KMS-11 (cell line): ENCODE data around the gene HSPA4.
A peak's percentile ranks its signal among the peaks of the same experiment; 100 is the strongest.

ENCODE experiments used
- H2AFZ ChIP-seq: fragments of 200-600 bp; sonication (generic); 2 replicates; pipeline ENCODE4 v1.6.1; 2016; ENCODE audit warnings: antibody characterized with exemption, mixed run types, low read depth
- H3K27ac ChIP-seq: fragments of 200-600 bp; sonication (generic); 2 replicates; pipeline ENCODE4 v1.6.1; 2016; ENCODE audit warnings: mild to moderate bottlenecking, mixed run types
- H3K27me3 ChIP-seq: fragments of 200-600 bp; sonication (generic); 2 replicates; pipeline ENCODE4 v1.6.1; 2017; ENCODE audit warnings: mild to moderate bottlenecking, low read depth, mixed run types, moderate library complexity; ENCODE audit not compliant: insufficient read depth
- H3K36me3 ChIP-seq: fragments of 200-600 bp; sonication (generic); 2 replicates; pipeline ENCODE4 v1.6.1; 2017; ENCODE audit warnings: mild to moderate bottlenecking, mixed run types; ENCODE audit not compliant: insufficient read depth
- H3K4me1 ChIP-seq: fragments of 200-600 bp; sonication (generic); 2 replicates; pipeline ENCODE4 v1.6.1; 2016; ENCODE audit warnings: mild to moderate bottlenecking, low read depth, mixed run types; ENCODE audit not compliant: poor library complexity, severe bottlenecking
- H3K4me2 ChIP-seq: fragments of 200-600 bp; sonication (generic); 2 replicates; pipeline ENCODE4 v1.7.0; 2016; ENCODE audit warnings: mild to moderate bottlenecking, mixed run types
- H3K4me3 ChIP-seq: fragments of 200-600 bp; sonication (generic); IDR thresholded peaks from 2 replicates; pipeline ENCODE4 v1.6.1; 2017; ENCODE audit warnings: low read depth, low read length, mixed read lengths; ENCODE audit not compliant: insufficient read depth
- H3K79me2 ChIP-seq: fragments of 200-600 bp; sonication (generic); 2 replicates; pipeline ENCODE4 v1.6.1; 2016; ENCODE audit warnings: low read depth, mixed run types; ENCODE audit not compliant: insufficient read depth
- H3K9ac ChIP-seq: fragments of 200-600 bp; sonication (generic); 2 replicates; pipeline ENCODE4 v1.6.1; 2016; ENCODE audit warnings: mild to moderate bottlenecking, mixed run types
- H4K20me1 ChIP-seq: fragments of 200-600 bp; sonication (generic); 2 replicates; pipeline ENCODE4 v1.6.1; 2016; ENCODE audit warnings: mild to moderate bottlenecking, mixed run types; ENCODE audit not compliant: insufficient read depth
- CTCF ChIP-seq: fragments of 200-600 bp; sonication (generic); conservative IDR thresholded peaks from 2 replicates; pipeline ENCODE4 v1.6.1; 2017; ENCODE audit warnings: low read depth, mild to moderate bottlenecking, antibody characterized with exemption, low read length, moderate library complexity, mixed read lengths

Gene HSPA4

DNA sequence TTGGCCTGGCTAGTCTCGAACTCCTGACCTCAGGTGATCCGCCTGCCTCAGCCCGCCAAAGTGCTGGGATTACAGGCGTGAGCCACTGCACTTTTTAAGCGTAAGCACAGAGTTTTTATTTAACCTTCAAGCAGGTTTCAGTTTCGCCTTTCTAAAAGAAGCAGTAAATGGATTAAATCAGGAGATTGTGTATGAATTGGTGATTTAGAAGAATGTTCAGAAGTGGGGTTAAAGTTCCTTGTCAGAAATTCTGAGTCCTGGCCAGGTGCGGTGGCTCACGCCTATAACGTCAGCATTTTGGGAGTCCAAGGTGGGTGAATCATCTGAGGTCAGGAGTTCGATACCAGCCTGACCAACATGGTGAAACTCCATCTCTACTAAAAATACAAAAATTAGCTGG is 12.2 kb downstream of the HSPA4 start:
- Histone ChIP-seq H3K27ac (peak overlapping the region; percentile 86), H3K36me3 (no peaks in the 10 kb centered on the region), H4K20me1 (no peaks in the 10 kb centered on the region)

DNA sequence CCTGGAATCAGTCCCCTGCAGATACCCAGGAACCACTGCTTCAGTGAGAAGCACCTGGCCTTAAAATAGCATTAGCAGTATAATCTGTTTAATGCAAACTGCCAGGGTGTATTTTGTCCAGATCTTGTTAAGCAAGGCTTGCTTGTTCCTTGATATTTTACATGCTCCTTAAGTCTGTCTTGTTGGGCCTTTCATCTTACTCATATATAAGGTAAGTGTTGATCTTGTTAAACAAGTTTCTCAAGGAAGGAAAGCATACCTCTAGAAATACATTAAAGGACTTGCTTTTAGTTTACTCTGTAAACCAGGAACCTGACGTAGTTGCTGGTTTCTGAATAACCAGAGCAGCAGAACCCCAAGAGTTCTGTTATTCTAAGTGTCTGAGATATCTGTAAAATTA is 13.7 kb downstream of the HSPA4 start:
- no peak for TF ChIP-seq CTCF
- H3K79me2 ChIP-seq = peaks cover 76% of the 10 kb centered on the region
- H3K27me3 ChIP-seq = no peaks in the 10 kb centered on the region
- H3K9ac ChIP-seq = no peak overlapping the region
- H3K36me3 ChIP-seq = no peaks in the 10 kb centered on the region; the same call in 1 of the 2 replicates
- H2AFZ ChIP-seq = no peak overlapping the region
- no peak overlapping the region for H3K4me3 ChIP-seq
- no peaks in the 10 kb centered on the region for H4K20me1 ChIP-seq
- H3K4me1 ChIP-seq = peaks cover 68% of the 10 kb centered on the region
- H3K4me2 ChIP-seq = peak overlapping the region; percentile 75; the same call in 1 of the 2 replicates
- peak overlapping the region; percentile 86; the same call in 1 of the 2 replicates for H3K27ac ChIP-seq

More for the DNA sequence above, 12.2 kb downstream of the HSPA4 start:
- peaks cover 90% of the 10 kb centered on the region for H3K79me2 ChIP-seq
- no peak overlapping the region for H2AFZ ChIP-seq
- TF ChIP-seq CTCF = no peak
- H3K4me1 ChIP-seq = peaks cover 73% of the 10 kb centered on the region
- H3K27me3 ChIP-seq = no peaks in the 10 kb centered on the region
- no peak overlapping the region for H3K4me3 ChIP-seq
- peak overlapping the region; percentile 75; the same call in 1 of the 2 replicates for H3K4me2 ChIP-seq
- peak overlapping the region; percentile 22; the same call in 1 of the 2 replicates for H3K9ac ChIP-seq

DNA sequence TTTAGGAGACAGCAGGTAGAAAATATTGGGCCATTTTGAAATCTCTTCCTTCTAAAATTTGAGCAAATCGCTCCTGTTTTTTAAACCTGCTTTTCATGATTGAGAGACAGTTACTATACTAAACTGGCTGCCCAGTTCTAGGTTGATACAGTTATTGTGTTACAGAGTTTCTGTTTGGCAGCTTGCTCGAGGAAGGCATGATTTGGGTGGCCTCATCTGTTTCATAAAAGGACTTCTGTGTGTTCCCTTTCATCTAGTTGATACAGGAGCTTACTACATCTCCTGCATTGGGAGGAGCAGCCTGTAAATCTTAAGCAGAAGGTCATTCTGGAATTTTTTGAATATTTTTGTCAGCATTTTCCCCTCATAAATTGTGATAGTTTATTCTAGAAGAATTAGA is 14.2 kb downstream of the HSPA4 start:
- H3K9ac ChIP-seq = no peak overlapping the region
- H3K79me2 ChIP-seq = peaks cover 70% of the 10 kb centered on the region
- H3K4me2 ChIP-seq = no peak overlapping the region; the same call in 1 of the 2 replicates
- peak overlapping the region; percentile 86; the same call in 1 of the 2 replicates for H3K27ac ChIP-seq
- TF ChIP-seq CTCF = no peak
- H3K27me3 ChIP-seq = no peaks in the 10 kb centered on the region
- no peaks in the 10 kb centered on the region for H4K20me1 ChIP-seq
- H3K4me3 ChIP-seq = no peak overlapping the region
- no peaks in the 10 kb centered on the region; the same call in 1 of the 2 replicates for H3K36me3 ChIP-seq
- H2AFZ ChIP-seq = no peak overlapping the region
- peaks cover 74% of the 10 kb centered on the region for H3K4me1 ChIP-seq

GRCh38 chr5:133072021-133072420 is 20.2 kb downstream of the HSPA4 start:
- Histone ChIP-seq H3K27ac (peak overlapping the region; percentile 20; the same call in 1 of the 2 replicates), H3K9ac (no peak overlapping the region), H3K4me2 (peak overlapping the region; percentile 10; the same call in 1 of the 2 replicates), H3K36me3 (peaks cover 18% of the 10 kb centered on the region; the same call in 1 of the 2 replicates), H2AFZ (no peak overlapping the region), H3K79me2 (peaks cover 60% of the 10 kb centered on the region; the same call in 1 of the 2 replicates), H3K4me1 (peaks cover 48% of the 10 kb centered on the region), H3K4me3 (no peak overlapping the region), H3K27me3 (no peaks in the 10 kb centered on the region), H4K20me1 (no peaks in the 10 kb centered on the region)
- TF ChIP-seq CTCF = no peak
